ENCODE measurements around the gene ACAD9.

- no peak for TF ChIP-seq POLR2AphosphoS5 (IDR thresholded peaks at IDR 0.05)
- TF ChIP-seq, protein P1, sequence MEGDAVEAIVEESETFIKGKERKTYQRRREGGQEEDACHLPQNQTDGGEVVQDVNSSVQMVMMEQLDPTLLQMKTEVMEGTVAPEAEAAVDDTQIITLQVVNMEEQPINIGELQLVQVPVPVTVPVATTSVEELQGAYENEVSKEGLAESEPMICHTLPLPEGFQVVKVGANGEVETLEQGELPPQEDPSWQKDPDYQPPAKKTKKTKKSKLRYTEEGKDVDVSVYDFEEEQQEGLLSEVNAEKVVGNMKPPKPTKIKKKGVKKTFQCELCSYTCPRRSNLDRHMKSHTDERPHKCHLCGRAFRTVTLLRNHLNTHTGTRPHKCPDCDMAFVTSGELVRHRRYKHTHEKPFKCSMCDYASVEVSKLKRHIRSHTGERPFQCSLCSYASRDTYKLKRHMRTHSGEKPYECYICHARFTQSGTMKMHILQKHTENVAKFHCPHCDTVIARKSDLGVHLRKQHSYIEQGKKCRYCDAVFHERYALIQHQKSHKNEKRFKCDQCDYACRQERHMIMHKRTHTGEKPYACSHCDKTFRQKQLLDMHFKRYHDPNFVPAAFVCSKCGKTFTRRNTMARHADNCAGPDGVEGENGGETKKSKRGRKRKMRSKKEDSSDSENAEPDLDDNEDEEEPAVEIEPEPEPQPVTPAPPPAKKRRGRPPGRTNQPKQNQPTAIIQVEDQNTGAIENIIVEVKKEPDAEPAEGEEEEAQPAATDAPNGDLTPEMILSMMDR (IDR thresholded peaks at IDR 0.05): no peak
Measured at GRCh38 chr3:128922804-128923459, 43.5 kb downstream of the ACAD9 start.
